Lower lobe of right lung (tissue), 2 donors: ENCODE results near the gene RRP1B. TPM values are rescaled to one million over a fixed set of nuclear protein-coding genes. Genes with fewer than 3 reads are reported as not detected.
"Not testable (repeated sequence)": the region's sequence is repeated elsewhere in the genome, so short reads cannot be mapped to it uniquely, and the experiment has no call there.

ENCODE experiments used
- ATAC-seq, 2 donors: fragments of 200-7000 bp; cut with Tn5 transposase; one replicate each; pipeline ENCODE4 v1.9.1; 2020 to 2022; ENCODE audit warnings: mild to moderate bottlenecking in 2 of 2, moderate library complexity in 2 of 2
- DNase-seq: peaks from one replicate; pipeline ENCODE4 v3.0.0-alpha.2; 2020
- H3K27ac ChIP-seq: fragments of 200-600 bp; one replicate; pipeline ENCODE4 v1.8.0; 2022
- H3K27me3 ChIP-seq: fragments of 200-600 bp; one replicate; pipeline ENCODE4 v1.8.0; 2022; ENCODE audit warnings: low read depth
- H3K36me3 ChIP-seq: fragments of 200-600 bp; one replicate; pipeline ENCODE4 v1.8.0; 2022; ENCODE audit warnings: mild to moderate bottlenecking
- H3K4me1 ChIP-seq: fragments of 200-600 bp; one replicate; pipeline ENCODE4 v1.8.0; 2022
- H3K4me3 ChIP-seq: fragments of 200-600 bp; one replicate; pipeline ENCODE4 v1.8.0; 2022; ENCODE audit warnings: mild to moderate bottlenecking
- H3K9me3 ChIP-seq: fragments of 200-600 bp; one replicate; pipeline ENCODE4 v1.8.0; 2022
- CTCF ChIP-seq: fragments of 200-600 bp; IDR thresholded peaks from one replicate; pipeline ENCODE4 v1.8.0; 2022; ENCODE audit warnings: antibody characterized with exemption, mild to moderate bottlenecking
- intact Hi-C: fragments of 100-400 bp; cut with DNase I; formaldehyde crosslinking; loops from one replicate; pipeline ENCODE4 v1.11.0; 2022
- total RNA-seq: library from RNA; stranded (reverse); fragmentation: NEBNext Ultra II Directional; extraction: Animal tissue kit (Norgen Biotek cat#: 25700); gene quantifications from one replicate; pipeline ENCODE4 v1.2.1, GENCODE V29; 2021
- donor health status: DM: no; HTN: yes; CAD: no; lungs with severe emphysema.

RRP1B gene
- total RNA-seq, 1 donor from 2014 or later: 18.1 TPM

- TF ChIP-seq CTCF: no peak
- H3K9me3 ChIP-seq: no peaks in the 10 kb centered on the region
- H3K27ac ChIP-seq: no peak overlapping the region
- DNase-seq (no peak), ATAC-seq (no peak)
- H3K4me3 ChIP-seq: no peak overlapping the region
- peaks cover 4% of the 10 kb centered on the region for H3K4me1 ChIP-seq
- peaks cover 99% of the 10 kb centered on the region for H3K36me3 ChIP-seq
- intact Hi-C loops: no loop called here
- no peaks in the 10 kb centered on the region for H3K27me3 ChIP-seq
Observed at GRCh38 chr21:43679951-43680350, 20.6 kb downstream of the RRP1B start.

GRCh38 chr21:43680421-43680820 is 21.1 kb downstream of the RRP1B start:
- H3K27me3 ChIP-seq, H3K27ac ChIP-seq, H3K9me3 ChIP-seq, intact Hi-C loops, DNase-seq, ATAC-seq, H3K4me3 ChIP-seq, H3K4me1 ChIP-seq: not testable (repeated sequence)
- peaks cover 98% of the 10 kb centered on the region for H3K36me3 ChIP-seq

- Histone ChIP-seq H3K27me3 (no peaks in the 10 kb centered on the region), H3K9me3 (no peaks in the 10 kb centered on the region), H3K4me3 (no peak overlapping the region), H3K4me1 (peaks cover 4% of the 10 kb centered on the region), H3K36me3 (peaks cover 97% of the 10 kb centered on the region), H3K27ac (no peak overlapping the region)
- ATAC-seq: no peak
- intact Hi-C loops: no loop called here
- DNase-seq: no peak
- TF ChIP-seq CTCF: no peak
Observed at GRCh38 chr21:43681650-43682049, 22.3 kb downstream of the RRP1B start.

- no peak overlapping the region for H3K4me3 ChIP-seq
- peaks cover 97% of the 10 kb centered on the region for H3K36me3 ChIP-seq
- no peaks in the 10 kb centered on the region for H3K27me3 ChIP-seq
- ATAC-seq (peak in 1 of 2 donors; percentile 19), DNase-seq (no peak)
- H3K4me1 ChIP-seq: peaks cover 4% of the 10 kb centered on the region
- no peak for TF ChIP-seq CTCF
- peak overlapping the region; percentile 38 for H3K27ac ChIP-seq
- intact Hi-C loops: no loop called here
- no peaks in the 10 kb centered on the region for H3K9me3 ChIP-seq
Observed at GRCh38 chr21:43684424-43684823, 25.1 kb downstream of the RRP1B start.

- TF ChIP-seq CTCF: no peak
- ATAC-seq (no peak), DNase-seq (no peak)
- Histone ChIP-seq H3K9me3 (no peaks in the 10 kb centered on the region), H3K27me3 (no peaks in the 10 kb centered on the region), H3K4me1 (peaks cover 4% of the 10 kb centered on the region), H3K4me3 (no peak overlapping the region), H3K36me3 (peaks cover 97% of the 10 kb centered on the region), H3K27ac (no peak overlapping the region)
- intact Hi-C loops: no loop called here
Observed at GRCh38 chr21:43686811-43687565, 27.6 kb downstream of the RRP1B start.

GRCh38 chr21:43687566-43688399 is 28.4 kb downstream of the RRP1B start:
- DNase-seq: no peak
- Histone ChIP-seq H3K9me3 (no peaks in the 10 kb centered on the region), H3K27me3 (no peaks in the 10 kb centered on the region), H3K4me3 (no peak overlapping the region), H3K27ac (no peak overlapping the region), H3K4me1 (peaks cover 4% of the 10 kb centered on the region), H3K36me3 (peaks cover 97% of the 10 kb centered on the region)
- ATAC-seq: no peak
- intact Hi-C loops: no loop called here
- no peak for TF ChIP-seq CTCF
